Activated CD8-positive, alpha-beta T cell treated with anti-CD3 and anti-CD28 coated beads, Interleukin-2, amount 10 ng/mL, durations not matched to agents 7 days and 5 days (primary cell): ENCODE measurements around the gene ARFGEF2. TPM values are rescaled to one million over a fixed set of nuclear protein-coding genes. Genes with fewer than 3 reads are reported as not detected.
A peak's percentile ranks its signal among the peaks of the same experiment; 100 is the strongest.
"Not testable (repeated sequence)": the region's sequence is repeated elsewhere in the genome, so short reads cannot be mapped to it uniquely, and the experiment has no call there.

Experiments used
- ATAC-seq: fragments of 150-1000 bp; cut with Tn5 transposase; one replicate; pipeline ENCODE4 v1.10.0; 2021; ENCODE audit warnings: moderate library complexity
- CTCF ChIA-PET: fragments of 350-600 bp; sonication (Branson Sonifier 250); formaldehyde crosslinking; loops from one replicate; lab custom pipeline; 2021; ENCODE audit warnings: antibody characterized with exemption; lab: Charles Lee
- POLR2A ChIA-PET: fragments of 350-600 bp; sonication (Branson Sonifier 250); formaldehyde crosslinking; loops from one replicate; lab custom pipeline; 2021; ENCODE audit warnings: antibody characterized with exemption; lab: Charles Lee
- DNase-seq: peaks from one replicate; pipeline ENCODE4 v3.0.0-alpha.2; 2020
- H3K27ac Mint-ChIP-seq: one replicate; pipeline ENCODE4 v1.8.0; 2021; ENCODE audit warnings: mild to moderate bottlenecking, mixed read lengths
- H3K27me3 Mint-ChIP-seq: one replicate; pipeline ENCODE4 v1.8.0; 2021; ENCODE audit warnings: low read depth, mixed read lengths
- H3K36me3 Mint-ChIP-seq: one replicate; pipeline ENCODE4 v1.8.0; 2021; ENCODE audit warnings: low read depth, mixed read lengths
- H3K4me1 Mint-ChIP-seq: one replicate; pipeline ENCODE4 v1.8.0; 2021; ENCODE audit warnings: low read depth, mixed read lengths
- H3K4me3 Mint-ChIP-seq: one replicate; pipeline ENCODE4 v1.8.0; 2021; ENCODE audit warnings: mild to moderate bottlenecking, mixed read lengths
- H3K9me3 Mint-ChIP-seq: one replicate; pipeline ENCODE4 v1.8.0; 2022; ENCODE audit warnings: mixed read lengths; ENCODE audit not compliant: insufficient read depth
- total RNA-seq, 2 experiments: library from RNA; stranded (reverse); gene quantifications; one replicate each; pipeline ENCODE4 v1.2.3, GENCODE V29; 2021

Gene ARFGEF2
- total RNA-seq, 2 experiments from 2014 or later = 19.1 to 20.1 TPM

- peaks cover 48% of the 10 kb centered on the region for H3K36me3 Mint-ChIP-seq
- DNase-seq = no peak
- no peak for ATAC-seq
- H3K4me1 Mint-ChIP-seq = peaks cover 41% of the 10 kb centered on the region
- no peaks in the 10 kb centered on the region for H3K27me3 Mint-ChIP-seq
- CTCF ChIA-PET = no interaction called here
- POLR2A ChIA-PET = no interaction called here
- no peak overlapping the region for H3K4me3 Mint-ChIP-seq
- H3K9me3 Mint-ChIP-seq = no peaks in the 10 kb centered on the region
- no peak overlapping the region for H3K27ac Mint-ChIP-seq
Measured at GRCh38 chr20:49054056-49054643, 132.6 kb downstream of the ARFGEF2 start.

- no peak for ATAC-seq
- ChIA-PET POLR2A (interaction anchor here (0.6 to 1.4 kb wide), 2 partner anchors 16 to 43 kb away, joined by 3 read pairs; no protein-coding TSS in a partner anchor), CTCF (interaction anchor here (1.3 kb wide), 1 partner anchor 62 kb away, joined by 3 read pairs; no protein-coding TSS in a partner anchor)
- no peak for DNase-seq
- no peak overlapping the region for H3K4me3 Mint-ChIP-seq
- H3K27me3 Mint-ChIP-seq = no peaks in the 10 kb centered on the region
- H3K9me3 Mint-ChIP-seq = no peaks in the 10 kb centered on the region
- peaks cover 49% of the 10 kb centered on the region for H3K36me3 Mint-ChIP-seq
- H3K4me1 Mint-ChIP-seq = no peaks in the 10 kb centered on the region
- H3K27ac Mint-ChIP-seq = no peak overlapping the region
Measured at GRCh38 chr20:49063279-49063678, 141.8 kb downstream of the ARFGEF2 start.

GRCh38 chr20:49074521-49074920 is 153.0 kb downstream of the ARFGEF2 start:
- peaks cover 46% of the 10 kb centered on the region for H3K36me3 Mint-ChIP-seq
- DNase-seq = no peak
- no peaks in the 10 kb centered on the region for H3K27me3 Mint-ChIP-seq
- H3K27ac Mint-ChIP-seq = peak overlapping the region; percentile 27
- ChIA-PET CTCF (no interaction called here), POLR2A (no interaction called here)
- no peak overlapping the region for H3K4me3 Mint-ChIP-seq
- no peaks in the 10 kb centered on the region for H3K9me3 Mint-ChIP-seq
- peaks cover 1% of the 10 kb centered on the region for H3K4me1 Mint-ChIP-seq
- ATAC-seq = no peak

GRCh38 chr20:49078310-49078709 is 156.8 kb downstream of the ARFGEF2 start:
- H3K4me3 Mint-ChIP-seq = no peak overlapping the region
- DNase-seq (no peak), ATAC-seq (no peak)
- H3K4me1 Mint-ChIP-seq = peaks cover 6% of the 10 kb centered on the region
- ChIA-PET POLR2A (interaction anchor here (0.7 to 1.0 kb wide), 2 partner anchors 22 to 1734 kb away, joined by 3 read pairs; no protein-coding TSS in a partner anchor), CTCF (interaction anchor here (1.1 to 1.4 kb wide), 2 partner anchors 10 to 168 kb away, joined by 4 read pairs; no protein-coding TSS in a partner anchor)
- H3K27ac Mint-ChIP-seq = no peak overlapping the region
- no peaks in the 10 kb centered on the region for H3K27me3 Mint-ChIP-seq
- H3K9me3 Mint-ChIP-seq = no peaks in the 10 kb centered on the region
- peaks cover 51% of the 10 kb centered on the region for H3K36me3 Mint-ChIP-seq

- POLR2A ChIA-PET = interaction anchor here (0.6 kb wide), 1 partner anchor 60 kb away, joined by 5 read pairs; no protein-coding TSS in a partner anchor
Measured at GRCh38 chr20:49082295-49082694, 160.8 kb downstream of the ARFGEF2 start.

More at GRCh38 chr20:49082295-49082694, 160.8 kb downstream of the ARFGEF2 start:
- H3K4me3 Mint-ChIP-seq, H3K4me1 Mint-ChIP-seq, H3K27me3 Mint-ChIP-seq, CTCF ChIA-PET, H3K27ac Mint-ChIP-seq, ATAC-seq, H3K9me3 Mint-ChIP-seq, DNase-seq: not testable (repeated sequence)
- H3K36me3 Mint-ChIP-seq = peaks cover 59% of the 10 kb centered on the region

Other genes starting within 250 kb of the ARFGEF2 start
- 100 to 1,000 TPM; 146 to 152 TPM for gene PREX1, start 93.7 kb upstream of the ARFGEF2 start, total RNA-seq
- 100 to 1,000 TPM in 1 of 2 experiments, 10 to 100 TPM in 1; 98.0 to 102 TPM for gene CSE1L, start 124.6 kb downstream of the ARFGEF2 start, total RNA-seq